Measurements from ENCODE around the gene SEPTIN1. TPM values are rescaled to one million over a fixed set of nuclear protein-coding genes. Genes with fewer than 3 reads are reported as not detected.

Gene SEPTIN1
- total and polyA plus RNA-seq, 2 of the 13 experiments (the other 11 are each of a cell fraction or from before 2014, with no cell fraction given) = 0.18 to 0.67 TPM

DNA sequence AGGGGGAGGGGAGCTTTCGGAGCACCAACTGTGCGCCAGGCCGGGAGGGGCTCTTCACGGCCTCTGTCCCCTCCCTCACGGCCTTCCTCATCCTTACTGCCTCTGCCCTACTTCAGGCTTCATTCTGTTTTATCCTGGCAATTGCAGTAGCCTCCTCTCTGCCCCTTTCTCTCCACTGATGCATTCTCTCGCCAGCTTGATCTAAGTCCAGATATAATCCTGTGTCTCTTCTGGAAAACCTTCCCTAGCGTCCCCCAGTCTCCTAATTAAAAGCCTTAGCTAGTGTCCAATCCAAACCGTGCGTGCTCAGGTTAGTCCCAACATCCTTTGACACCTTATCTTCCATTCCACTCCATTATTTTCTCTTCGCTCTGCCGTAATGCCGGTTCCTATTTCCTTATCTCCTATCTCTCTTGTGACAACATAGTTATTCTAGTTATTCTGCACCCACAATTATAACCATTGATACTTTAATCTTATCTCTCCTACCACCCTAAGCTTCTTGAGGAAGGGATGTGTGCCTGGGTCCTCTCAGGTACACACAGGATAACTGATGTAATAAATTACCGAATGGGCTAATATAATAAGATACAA lies 13.7 kb upstream of the SEPTIN1 start:
- Histone ChIP-seq H3K4me1 (ENCODE audit: insufficient read depth, low read length) (peaks cover 40% of the 10 kb centered on the region), H3K4me2 (ENCODE audit: low read depth, low read length) (peak overlapping the region; percentile 99), H4K20me1 (ENCODE audit: insufficient read depth, low read length) (no peaks in the 10 kb centered on the region; the same call in 1 of the 2 replicates), H3K79me2 (ENCODE audit: insufficient read depth, low read length) (peaks cover 17% of the 10 kb centered on the region), H3K27me3 (ENCODE audit: control insufficient read depth in 1 of 2, insufficient read depth in 2 of 2, low read length in 2 of 2) (no peaks in the 10 kb centered on the region), H3K9me3 (ENCODE audit: low read length) (no peaks in the 10 kb centered on the region), H3K4me3 (replicated peaks in 1 of 3; ENCODE audit: insufficient read depth in 1 of 3, low read depth in 2 of 3, low read length in 3 of 3) (peak overlapping the region; percentile 75 to 93 (median 75)), H3K27ac (ENCODE audit: extremely low read length, insufficient read depth, low read length) (peak overlapping the region; percentile 73), H3K9ac (ENCODE audit: insufficient read depth, low read depth, low read length) (peak overlapping the region; percentile 78), H3K36me3 (replicated peaks in 1 of 2; ENCODE audit: control insufficient read depth in 1 of 2, insufficient read depth in 2 of 2, low read length in 2 of 2) (peaks cover 3 to 17% of the 10 kb centered on the region in 2 experiments; a peak in 4 of 5 replicates), H2AFZ (ENCODE audit: low read length) (no peak overlapping the region)
- intact Hi-C loops (cut with micrococcal nuclease; ENCODE audit: unreplicated experiment) (loop anchor here (1.0 kb wide), 4 partner anchors 13 to 41 kb away; partner anchors contain the start of gene CD2BP2), in situ Hi-C loops (cut with HindIII; ENCODE audit: extremely low pct_ligation_motif_present, low pct_unique_long_range_greater_than_20kb) (no loop called here)
- ChIA-PET CTCF (ENCODE audit: low intra/inter-chr PET ratio, low total read pairs) (interaction anchor here (0.8 to 2.6 kb wide), 4 partner anchors 11 to 233 kb away, joined by 3 to 20 read pairs (median 4); partner anchors contain the start of genes DCTPP1 and ZNF771), POLR2A (interaction anchor here (1.3 to 3.3 kb wide), 10 partner anchors 8 to 263 kb away, joined by 4 to 70 read pairs (median 12); partner anchors contain the start of genes CD2BP2, DCTPP1, FBRS and SEPTIN1)
- FAIRE-seq (peak; percentile 21), ATAC-seq (no peak), DNase-seq (ENCODE audit: low spot score) (no peak)
- WGBS (ENCODE audit: low lambda C conversion rate) = 14% methylated on average over 12 of the region's 13 CpGs
- TSS peak; percentile 63 for BruUV-seq (replicated peaks)
- no peak for TF ChIP-seq SP5 (CRISPR knock-in tag; IDR thresholded peaks at IDR 0.05; ENCODE audit: borderline replicate concordance, low read depth)
- peak; percentile 84; the same call in 1 of the 2 replicates for TF ChIP-seq GLI4 (CRISPR knock-in tag; IDR thresholded peaks at IDR 0.05; ENCODE audit: borderline replicate concordance)
- TF ChIP-seq, protein P1, sequence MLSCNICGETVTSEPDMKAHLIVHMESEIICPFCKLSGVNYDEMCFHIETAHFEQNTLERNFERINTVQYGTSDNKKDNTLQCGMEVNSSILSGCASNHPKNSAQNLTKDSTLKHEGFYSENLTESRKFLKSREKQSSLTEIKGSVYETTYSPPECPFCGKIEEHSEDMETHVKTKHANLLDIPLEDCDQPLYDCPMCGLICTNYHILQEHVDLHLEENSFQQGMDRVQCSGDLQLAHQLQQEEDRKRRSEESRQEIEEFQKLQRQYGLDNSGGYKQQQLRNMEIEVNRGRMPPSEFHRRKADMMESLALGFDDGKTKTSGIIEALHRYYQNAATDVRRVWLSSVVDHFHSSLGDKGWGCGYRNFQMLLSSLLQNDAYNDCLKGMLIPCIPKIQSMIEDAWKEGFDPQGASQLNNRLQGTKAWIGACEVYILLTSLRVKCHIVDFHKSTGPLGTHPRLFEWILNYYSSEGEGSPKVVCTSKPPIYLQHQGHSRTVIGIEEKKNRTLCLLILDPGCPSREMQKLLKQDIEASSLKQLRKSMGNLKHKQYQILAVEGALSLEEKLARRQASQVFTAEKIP (CRISPR knock-in tag; IDR thresholded peaks at IDR 0.05; ENCODE audit: borderline replicate concordance) = no peak
- TF ChIP-seq RORA (CRISPR knock-in tag; IDR thresholded peaks at IDR 0.05) = no peak
- no peak for TF ChIP-seq ZNF33B (CRISPR knock-in tag; IDR thresholded peaks at IDR 0.05)
- TF ChIP-seq SIN3A (IDR thresholded peaks at IDR 0.05; ENCODE audit: borderline replicate concordance, low read depth, low read length) = no peak
- TF ChIP-seq POLR2G (IDR thresholded peaks at IDR 0.05; ENCODE audit: low read depth, low read length) = no peak
- no peak for TF ChIP-seq ZNF879 (CRISPR knock-in tag; IDR thresholded peaks at IDR 0.05)
- TF ChIP-seq ZSCAN9 (CRISPR knock-in tag; IDR thresholded peaks at IDR 0.05; ENCODE audit: borderline replicate concordance) = no peak
- TF ChIP-seq MXD4 (CRISPR knock-in tag; IDR thresholded peaks at IDR 0.05) = no peak; the same call in 1 of the 2 replicates
- TF ChIP-seq ZNF850 (CRISPR knock-in tag; conservative IDR thresholded peaks at IDR 0.05) = no peak
- TF ChIP-seq, protein P2, sequence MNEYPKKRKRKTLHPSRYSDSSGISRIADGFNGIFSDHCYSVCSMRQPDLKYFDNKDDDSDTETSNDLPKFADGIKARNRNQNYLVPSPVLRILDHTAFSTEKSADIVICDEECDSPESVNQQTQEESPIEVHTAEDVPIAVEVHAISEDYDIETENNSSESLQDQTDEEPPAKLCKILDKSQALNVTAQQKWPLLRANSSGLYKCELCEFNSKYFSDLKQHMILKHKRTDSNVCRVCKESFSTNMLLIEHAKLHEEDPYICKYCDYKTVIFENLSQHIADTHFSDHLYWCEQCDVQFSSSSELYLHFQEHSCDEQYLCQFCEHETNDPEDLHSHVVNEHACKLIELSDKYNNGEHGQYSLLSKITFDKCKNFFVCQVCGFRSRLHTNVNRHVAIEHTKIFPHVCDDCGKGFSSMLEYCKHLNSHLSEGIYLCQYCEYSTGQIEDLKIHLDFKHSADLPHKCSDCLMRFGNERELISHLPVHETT (CRISPR knock-in tag; conservative IDR thresholded peaks at IDR 0.05) = no peak
- TF ChIP-seq, protein P3, sequence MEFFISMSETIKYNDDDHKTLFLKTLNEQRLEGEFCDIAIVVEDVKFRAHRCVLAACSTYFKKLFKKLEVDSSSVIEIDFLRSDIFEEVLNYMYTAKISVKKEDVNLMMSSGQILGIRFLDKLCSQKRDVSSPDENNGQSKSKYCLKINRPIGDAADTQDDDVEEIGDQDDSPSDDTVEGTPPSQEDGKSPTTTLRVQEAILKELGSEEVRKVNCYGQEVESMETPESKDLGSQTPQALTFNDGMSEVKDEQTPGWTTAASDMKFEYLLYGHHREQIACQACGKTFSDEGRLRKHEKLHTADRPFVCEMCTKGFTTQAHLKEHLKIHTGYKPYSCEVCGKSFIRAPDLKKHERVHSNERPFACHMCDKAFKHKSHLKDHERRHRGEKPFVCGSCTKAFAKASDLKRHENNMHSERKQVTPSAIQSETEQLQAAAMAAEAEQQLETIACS (CRISPR knock-in tag; IDR thresholded peaks at IDR 0.05) = no peak; the same call in 1 of the 2 replicates
- TF ChIP-seq ZNF629 (CRISPR knock-in tag; conservative IDR thresholded peaks at IDR 0.05) = no peak
- TF ChIP-seq ARNT2 (CRISPR knock-in tag; IDR thresholded peaks at IDR 0.05; ENCODE audit: low read depth) = no peak
- TF ChIP-seq KMT2A (CRISPR knock-in tag; IDR thresholded peaks at IDR 0.05) = no peak; the same call in 1 of the 2 replicates
- 0 out of 2 replicates have a peak, but pooled peaks have one; percentile 50 for TF ChIP-seq ZFP37 (CRISPR knock-in tag; IDR thresholded peaks at IDR 0.05; ENCODE audit: borderline replicate concordance)
- TF ChIP-seq, protein P4, sequence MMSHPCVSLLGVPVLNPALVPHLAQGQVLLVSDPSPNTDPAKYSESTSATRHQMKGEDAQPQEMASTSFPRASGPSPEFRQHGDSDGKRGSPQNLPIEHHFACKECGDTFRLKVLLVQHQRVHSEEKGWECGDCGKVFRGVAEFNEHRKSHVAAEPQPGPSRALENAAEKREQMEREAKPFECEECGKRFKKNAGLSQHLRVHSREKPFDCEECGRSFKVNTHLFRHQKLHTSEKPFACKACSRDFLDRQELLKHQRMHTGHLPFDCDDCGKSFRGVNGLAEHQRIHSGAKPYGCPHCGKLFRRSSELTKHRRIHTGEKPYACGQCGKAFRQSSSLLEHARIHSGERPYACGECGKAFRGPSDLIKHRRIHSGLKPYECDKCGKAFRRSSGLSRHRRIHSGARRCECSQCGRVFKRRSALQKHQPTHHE (CRISPR knock-in tag; IDR thresholded peaks at IDR 0.05; ENCODE audit: borderline replicate concordance) = 0 out of 2 replicates have a peak, but pooled peaks have one; percentile 47
